GM12873 (cell line): ENCODE results near the gene ATG4B.
A peak's percentile ranks its signal among the peaks of the same experiment; 100 is the strongest.

ENCODE experiments used
- TF ChIP-seq, protein P1 (sequence below): IDR thresholded peaks from 2 replicates; pipeline ENCODE4 v1.5.1; 2012; ENCODE audit warnings: low read depth, mild to moderate bottlenecking, moderate library complexity, low read length, control low read depth; ENCODE audit not compliant: insufficient read depth; ENCODE audit errors: missing control alignments

ATG4B gene

DNA sequence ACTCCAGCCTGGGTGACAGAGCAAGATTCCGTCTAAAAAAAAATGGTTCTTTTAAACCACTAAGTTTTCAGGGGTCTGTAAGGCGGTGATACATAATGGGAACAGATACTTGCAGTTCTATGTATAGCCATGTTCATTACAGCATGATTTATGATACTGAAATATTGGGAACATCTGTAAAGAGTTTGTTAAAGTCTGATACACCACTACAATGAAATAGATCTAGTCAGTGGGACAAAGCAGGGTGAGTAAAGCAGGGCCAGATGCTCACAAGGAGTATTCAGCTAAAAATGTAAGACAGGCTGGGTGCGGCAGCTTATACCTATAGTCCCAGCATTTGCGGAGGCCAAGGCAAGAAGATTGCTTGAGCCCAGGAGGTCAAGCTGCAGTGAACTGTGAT lies 58.2 kb downstream of the ATG4B start:
- TF ChIP-seq, protein P1, sequence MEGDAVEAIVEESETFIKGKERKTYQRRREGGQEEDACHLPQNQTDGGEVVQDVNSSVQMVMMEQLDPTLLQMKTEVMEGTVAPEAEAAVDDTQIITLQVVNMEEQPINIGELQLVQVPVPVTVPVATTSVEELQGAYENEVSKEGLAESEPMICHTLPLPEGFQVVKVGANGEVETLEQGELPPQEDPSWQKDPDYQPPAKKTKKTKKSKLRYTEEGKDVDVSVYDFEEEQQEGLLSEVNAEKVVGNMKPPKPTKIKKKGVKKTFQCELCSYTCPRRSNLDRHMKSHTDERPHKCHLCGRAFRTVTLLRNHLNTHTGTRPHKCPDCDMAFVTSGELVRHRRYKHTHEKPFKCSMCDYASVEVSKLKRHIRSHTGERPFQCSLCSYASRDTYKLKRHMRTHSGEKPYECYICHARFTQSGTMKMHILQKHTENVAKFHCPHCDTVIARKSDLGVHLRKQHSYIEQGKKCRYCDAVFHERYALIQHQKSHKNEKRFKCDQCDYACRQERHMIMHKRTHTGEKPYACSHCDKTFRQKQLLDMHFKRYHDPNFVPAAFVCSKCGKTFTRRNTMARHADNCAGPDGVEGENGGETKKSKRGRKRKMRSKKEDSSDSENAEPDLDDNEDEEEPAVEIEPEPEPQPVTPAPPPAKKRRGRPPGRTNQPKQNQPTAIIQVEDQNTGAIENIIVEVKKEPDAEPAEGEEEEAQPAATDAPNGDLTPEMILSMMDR: no peak

DNA sequence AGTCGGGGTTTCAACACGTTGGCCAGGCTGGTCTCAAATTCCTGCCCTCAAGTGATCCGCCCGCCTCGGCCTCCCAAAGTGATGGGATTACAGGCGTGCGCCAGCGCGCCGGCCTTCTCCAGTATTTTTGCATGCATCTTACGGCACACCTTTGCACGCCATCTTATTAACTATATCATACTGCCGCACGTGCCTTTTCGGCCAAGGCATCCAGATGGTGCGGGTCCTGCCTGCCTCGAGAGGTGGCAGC lies 63.6 kb downstream of the ATG4B start:
- TF ChIP-seq, protein P1: peak; percentile 46

DNA sequence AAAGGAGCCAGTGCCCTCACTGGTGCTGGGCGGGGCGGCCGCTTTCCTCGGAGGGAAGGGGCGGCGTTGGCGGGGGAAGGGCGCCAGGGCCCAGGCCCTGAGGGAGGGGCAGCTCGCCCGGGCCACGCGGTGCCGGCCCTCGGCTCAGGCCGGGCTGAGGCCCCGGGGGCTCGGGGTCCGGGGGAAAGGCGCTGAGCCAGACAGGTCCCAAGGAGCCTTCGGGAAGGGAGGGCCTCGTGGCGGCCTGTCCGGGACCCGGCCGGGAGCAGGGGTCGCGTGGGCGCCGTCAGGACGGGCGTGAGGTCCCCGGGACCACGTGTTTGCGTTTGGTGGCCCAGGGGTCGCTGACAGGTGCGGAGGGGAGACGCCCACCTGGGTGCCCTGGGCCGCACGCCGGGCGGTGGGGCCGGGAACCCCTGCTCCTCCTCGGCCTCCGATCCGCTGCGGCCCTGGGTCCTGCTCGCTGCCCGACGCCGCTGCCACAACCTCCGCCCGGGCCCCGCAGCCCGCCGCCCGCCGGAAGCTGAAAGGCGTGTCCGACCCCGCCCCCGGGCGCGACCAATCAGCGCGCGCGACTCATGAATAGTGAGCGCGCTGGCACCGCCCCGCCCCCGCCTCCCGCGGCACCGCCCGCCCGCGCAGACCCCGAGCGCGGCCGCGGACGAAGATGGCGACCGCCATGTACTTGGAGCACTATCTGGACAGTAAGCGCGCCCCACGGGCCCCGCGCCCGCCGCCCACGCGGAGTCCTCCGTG lies 64.1 kb downstream of the ATG4B start, which contains the start of gene ING5:
Gene ING5, plus strand, starts transcription at position 641 of the 756 bp plus-strand sequence. Its CDS starts 27 bp downstream, at position 668.
- TF ChIP-seq, protein P1: no peak

- TF ChIP-seq, protein P1: peak; percentile 71
Observed at GRCh38 chr2:241702155-241703031, 64.9 kb downstream of the ATG4B start.

DNA sequence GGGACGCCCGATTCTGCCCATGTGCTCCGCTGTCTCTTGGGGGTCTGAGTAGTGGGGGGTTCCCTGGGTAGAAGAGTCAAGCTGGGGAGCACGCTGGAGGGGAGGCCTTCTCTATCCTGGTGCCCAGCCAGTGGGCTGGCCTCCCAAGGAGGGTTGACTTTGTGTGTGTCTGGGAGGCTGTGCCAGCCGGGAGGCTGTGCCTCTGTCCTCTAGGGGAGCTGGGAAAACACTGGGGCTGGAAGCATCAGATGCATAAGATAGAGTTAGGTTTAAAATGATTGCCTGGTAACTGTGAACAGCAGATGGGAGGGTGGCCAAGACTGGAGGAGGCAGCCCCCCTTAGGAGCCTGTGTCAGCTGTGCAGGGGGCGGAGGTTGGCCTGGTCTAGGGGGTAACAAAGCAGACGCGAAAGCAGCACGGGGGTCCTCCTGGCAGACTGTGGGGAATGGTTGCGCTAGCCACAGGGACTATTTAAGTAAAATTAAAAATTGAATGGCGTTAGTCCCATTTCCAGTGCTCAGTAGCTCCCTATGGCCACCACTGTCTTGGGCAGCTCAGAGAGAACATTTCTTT lies 65.6 kb downstream of the ATG4B start:
- TF ChIP-seq, protein P1: no peak

GRCh38 chr2:241706537-241706936 lies 69.0 kb downstream of the ATG4B start:
- TF ChIP-seq, protein P1: no peak

GRCh38 chr2:241708879-241709278 lies 71.4 kb downstream of the ATG4B start:
- TF ChIP-seq, protein P1: no peak
